Epithelial cell of prostate (primary cell): ENCODE data around the gene GPR132.
"Not testable (repeated sequence)": the region's sequence is repeated elsewhere in the genome, so short reads cannot be mapped to it uniquely, and the experiment has no call there.

Experiments
- DNase-seq: peaks from one replicate; pipeline ENCODE4 v3.0.0-alpha.2; 2011; ENCODE audit warnings: low read depth, low spot score
- H3K27ac ChIP-seq: fragments of 450-650 bp; 2 replicates; pipeline ENCODE4 v1.5.1; 2017; ENCODE audit warnings: mild to moderate bottlenecking

Gene GPR132

DNA sequence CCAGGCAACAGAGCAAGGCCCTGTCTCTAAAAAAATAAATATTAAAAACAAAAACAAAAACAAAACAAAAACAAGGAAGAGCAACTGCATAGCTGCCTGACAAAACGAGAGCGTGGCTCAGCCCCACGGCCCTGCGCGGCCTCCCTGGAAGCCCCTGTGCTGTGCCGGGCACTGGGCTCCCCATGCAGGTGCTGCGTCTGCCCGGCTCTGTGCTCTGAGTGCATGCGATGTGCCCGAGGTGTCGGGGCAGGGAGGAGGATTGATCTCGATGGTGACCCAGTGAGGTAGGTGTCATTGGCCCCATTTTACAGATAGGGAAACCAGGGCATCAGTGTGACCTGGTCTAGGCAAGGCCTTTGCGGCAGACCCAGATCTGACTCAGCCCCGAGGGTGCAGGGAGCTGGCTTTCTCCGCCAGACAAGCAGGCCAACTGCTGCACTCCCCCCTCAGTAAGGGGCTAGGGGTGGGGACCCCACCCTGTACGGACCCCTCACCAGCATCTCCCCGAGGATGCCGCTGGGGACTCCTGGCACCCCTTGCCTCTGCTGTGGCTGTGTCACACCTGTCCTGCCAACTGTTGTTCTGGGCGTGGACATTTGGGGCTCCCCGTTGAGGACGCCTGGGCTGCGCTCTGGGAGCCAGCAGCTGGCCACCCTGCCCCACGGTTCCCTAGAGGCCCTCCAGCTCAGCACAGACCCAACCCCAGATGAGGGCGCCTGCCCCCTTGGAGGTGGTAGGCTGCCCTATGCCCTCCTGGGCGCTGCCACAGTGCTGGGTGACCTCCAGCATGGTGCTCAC is 15.3 kb downstream of the GPR132 start:
- DNase-seq, result no peak
- no peak overlapping the region for H3K27ac ChIP-seq

DNA sequence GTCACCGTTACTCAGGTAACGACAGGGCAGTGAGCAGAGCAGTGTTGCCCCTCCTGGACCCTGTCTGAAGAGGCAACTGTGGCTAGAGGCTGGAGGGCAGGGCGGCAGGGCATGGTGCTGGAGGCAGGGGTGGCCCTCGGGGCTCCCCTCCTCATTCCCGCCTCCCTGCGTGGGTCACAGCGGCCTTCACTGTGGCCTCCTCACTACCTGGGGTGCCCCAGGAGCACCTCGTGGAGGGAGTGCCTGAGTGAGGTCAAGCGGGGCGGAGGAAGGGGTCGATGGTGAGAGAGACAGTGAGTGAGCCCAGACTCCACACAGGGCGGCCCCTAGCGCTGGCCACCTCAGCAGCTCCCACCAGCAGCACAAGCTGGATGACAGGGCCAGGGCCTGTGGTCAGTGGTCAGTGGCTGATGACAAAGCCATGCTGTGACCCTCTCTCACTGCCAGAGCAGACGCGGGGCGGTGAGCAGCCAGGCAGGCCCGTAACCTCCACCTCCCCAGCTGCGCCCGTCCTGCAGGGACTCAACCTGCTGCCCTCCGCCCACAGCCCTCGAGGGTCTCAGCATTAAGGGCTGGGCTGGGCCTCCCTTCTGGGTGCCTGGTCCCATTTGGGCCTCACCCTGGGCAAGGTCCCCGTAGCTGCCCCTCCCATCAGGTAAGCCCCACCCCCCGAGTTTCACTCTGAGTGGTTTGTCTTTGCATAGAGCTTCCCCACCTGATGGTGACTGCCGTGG is 17.8 kb downstream of the GPR132 start:
- no peak overlapping the region for H3K27ac ChIP-seq
- DNase-seq, result no peak

DNA sequence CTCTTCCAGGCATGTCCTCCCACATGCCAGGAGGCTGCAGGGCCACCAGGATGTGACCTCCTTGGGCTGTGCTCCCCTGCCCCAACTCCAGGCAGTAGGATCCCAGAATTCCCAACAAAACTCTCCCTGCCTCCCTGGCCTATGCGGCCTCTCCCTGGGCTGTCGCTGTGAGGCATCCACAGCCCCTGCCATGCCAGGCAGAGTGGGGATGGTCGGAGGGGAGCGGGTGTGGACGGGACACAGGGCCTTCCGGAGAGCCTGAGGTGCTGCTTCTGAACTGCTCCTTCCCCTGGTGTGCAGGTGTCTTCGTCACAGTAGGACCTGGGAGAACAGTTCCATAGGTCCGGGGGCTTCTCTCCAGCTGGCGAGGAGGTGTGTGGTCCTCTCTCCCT is 18.3 kb downstream of the GPR132 start:
- DNase-seq, result no peak
- H3K27ac ChIP-seq, result no peak overlapping the region

DNA sequence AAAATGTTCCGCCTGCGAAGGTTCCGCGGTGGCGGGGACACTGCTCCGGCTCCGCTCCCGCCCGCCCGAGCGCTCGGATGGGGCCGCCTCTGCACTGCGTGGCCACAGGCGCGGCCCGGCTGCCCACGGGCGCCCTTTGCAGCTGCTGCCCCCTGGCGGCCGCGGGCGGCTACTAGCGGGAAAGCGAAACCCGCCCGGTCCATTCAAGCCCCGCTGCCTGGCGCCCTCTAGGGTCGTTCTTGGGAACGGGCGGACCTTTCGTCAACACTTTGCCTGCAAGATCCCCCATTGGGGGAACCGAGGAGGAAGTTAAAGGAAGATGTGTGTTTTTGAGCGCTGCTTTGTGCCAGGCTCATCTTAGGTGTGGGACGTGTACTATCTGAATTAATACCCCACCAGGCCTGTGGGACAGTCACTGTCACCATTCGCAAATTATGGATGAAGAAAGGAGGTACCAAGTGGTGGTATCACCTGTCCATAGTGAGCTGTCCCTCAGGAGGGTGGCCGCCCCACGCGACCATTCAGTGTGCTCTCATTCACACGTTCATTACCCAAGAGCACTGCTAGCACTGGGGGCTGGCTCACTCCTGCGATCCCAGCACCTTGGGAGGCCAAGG is 19.4 kb downstream of the GPR132 start:
- no peak overlapping the region for H3K27ac ChIP-seq
- no peak for DNase-seq

DNA sequence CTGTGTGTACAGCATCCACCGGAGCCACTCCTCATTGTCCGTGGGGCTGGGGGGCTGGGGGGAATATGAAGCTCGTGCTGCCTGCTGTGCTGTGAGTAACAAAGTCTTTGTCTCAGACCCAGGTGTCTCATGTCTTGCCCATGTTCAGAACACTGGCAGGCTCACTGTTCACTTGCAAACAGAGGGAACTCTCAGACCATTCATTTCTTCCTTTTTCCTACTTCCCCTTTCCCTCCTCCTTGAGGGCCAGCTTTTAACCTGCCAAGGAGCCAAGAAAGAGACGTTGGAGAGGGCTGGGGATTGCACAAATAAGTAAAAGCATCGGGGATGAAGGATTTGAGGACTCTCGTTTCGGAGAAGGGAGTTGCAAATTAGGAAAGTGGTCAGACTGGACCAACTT is 21.6 kb downstream of the GPR132 start:
- H3K27ac ChIP-seq, result no peak overlapping the region
- DNase-seq, result no peak

DNA sequence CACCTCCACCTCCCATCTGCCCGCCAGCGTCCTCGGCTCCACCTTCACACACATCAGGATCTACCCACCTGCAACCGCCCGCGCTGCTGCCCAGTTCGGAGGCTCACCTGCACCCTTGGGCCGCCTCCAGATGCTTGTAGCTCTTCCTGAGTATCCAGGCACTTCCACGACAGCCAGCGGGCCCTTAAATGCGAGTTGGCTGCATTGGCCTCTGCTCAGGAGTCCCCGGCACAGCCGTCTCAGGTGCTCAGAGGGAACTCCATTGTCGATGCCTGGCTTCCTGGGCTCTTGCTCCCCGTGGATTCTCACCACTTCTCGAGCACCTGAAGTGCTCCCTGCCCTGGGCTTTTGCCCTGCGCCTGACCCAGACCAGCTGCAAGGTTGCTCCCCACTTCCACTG is 22.4 kb downstream of the GPR132 start:
- no peak for DNase-seq
- no peak overlapping the region for H3K27ac ChIP-seq

DNA sequence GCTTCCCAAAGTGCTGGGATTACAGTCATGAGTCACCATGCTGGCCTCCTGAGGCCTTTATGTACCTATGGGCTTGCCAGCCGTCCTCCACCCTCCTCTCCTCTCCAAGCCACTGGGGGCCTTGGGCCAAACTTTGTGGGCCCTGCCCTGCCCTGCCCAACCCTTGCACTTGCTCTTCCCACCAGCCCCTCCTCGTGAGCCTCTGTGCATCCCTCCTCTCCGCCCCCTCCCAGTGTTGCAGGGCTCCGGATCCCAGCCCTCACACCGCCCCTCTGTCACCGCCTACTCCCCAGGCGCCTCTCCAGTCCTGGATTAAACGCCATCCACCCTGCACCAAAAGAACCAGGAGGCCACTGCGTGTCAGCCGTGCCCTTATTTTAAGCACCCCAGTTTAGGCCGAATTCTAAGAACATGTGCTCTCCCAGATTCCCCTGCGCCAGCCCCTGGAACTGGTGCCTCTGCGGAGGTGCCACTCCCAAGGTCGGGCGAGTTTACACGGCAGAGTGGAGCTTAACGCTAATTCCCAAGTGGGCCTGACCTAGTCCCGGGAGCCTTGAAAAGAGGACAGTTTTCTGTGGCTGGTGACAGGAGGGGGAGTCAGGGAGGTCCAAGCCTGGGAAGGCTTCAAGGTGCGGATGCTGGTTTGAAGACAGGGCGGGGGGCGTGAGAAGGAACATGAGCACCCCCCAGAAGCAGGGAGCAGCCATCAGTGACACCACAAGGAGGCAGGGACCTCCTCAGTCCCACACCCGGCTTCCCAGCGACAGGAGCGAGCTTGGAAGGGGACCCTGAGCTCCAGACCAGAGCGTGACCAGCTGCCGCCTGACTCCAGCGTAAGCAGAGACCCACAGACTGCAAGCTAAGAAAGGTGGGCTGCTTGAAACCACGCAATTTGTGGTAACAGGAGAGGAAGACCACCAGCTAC is 23.1 kb downstream of the GPR132 start:
- no peak for DNase-seq
- no peak overlapping the region for H3K27ac ChIP-seq

DNA sequence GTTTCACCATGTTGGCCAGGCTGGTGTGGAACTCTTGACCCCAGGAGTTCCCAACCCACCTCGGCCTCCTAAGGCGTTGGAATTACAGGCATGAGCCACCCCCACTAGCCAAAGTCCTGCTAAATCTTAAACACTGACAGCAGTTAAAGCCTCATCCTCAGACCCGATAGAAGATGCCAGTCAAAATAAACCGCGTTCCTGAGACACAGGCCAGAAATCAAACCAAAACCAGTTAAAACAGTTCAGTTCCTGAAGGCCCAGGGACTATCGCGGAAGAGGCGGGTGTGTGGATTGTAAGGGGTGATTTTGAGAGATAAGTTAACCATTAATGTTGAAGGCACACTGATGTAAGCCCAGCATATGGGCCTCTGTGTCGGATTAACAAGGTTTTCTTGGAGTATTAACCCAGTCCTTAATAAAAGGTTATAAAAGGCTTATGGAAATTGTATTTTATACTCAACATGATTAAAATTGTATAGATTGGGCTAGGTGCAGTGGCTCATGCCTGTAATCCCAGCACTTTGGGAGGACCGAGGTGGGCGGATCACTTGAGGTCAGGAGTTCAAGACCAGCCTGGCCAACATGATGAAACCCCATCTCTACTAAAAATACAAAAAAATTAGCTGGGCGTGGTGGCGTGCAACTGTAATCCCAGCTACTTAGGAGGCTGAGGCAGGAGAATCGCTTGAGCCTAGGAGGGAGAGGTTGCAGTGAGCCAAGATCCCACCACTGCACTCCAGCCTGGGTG is 25.6 kb downstream of the GPR132 start:
- H3K27ac ChIP-seq, result no peak overlapping the region
- DNase-seq, result no peak

DNA sequence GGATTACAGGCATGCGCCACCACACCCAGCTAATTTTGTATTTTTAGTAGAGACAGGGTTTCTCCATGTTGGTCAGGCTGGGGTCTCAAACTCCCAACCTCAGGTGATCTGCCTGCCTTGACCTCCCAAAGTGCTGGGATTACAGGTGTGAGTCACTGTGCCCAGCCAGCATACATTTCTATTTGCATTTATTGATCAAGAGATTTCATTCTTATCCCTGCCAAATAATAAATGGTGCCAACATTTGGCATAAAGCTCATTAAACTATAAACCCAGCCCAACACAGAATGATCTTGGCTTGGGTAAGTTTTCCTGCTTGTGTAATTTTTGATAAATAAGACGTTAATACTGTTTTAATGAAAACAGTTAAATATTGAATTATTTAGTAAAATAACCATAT is 29.6 kb downstream of the GPR132 start:
- not testable (repeated sequence) for DNase-seq

DNA sequence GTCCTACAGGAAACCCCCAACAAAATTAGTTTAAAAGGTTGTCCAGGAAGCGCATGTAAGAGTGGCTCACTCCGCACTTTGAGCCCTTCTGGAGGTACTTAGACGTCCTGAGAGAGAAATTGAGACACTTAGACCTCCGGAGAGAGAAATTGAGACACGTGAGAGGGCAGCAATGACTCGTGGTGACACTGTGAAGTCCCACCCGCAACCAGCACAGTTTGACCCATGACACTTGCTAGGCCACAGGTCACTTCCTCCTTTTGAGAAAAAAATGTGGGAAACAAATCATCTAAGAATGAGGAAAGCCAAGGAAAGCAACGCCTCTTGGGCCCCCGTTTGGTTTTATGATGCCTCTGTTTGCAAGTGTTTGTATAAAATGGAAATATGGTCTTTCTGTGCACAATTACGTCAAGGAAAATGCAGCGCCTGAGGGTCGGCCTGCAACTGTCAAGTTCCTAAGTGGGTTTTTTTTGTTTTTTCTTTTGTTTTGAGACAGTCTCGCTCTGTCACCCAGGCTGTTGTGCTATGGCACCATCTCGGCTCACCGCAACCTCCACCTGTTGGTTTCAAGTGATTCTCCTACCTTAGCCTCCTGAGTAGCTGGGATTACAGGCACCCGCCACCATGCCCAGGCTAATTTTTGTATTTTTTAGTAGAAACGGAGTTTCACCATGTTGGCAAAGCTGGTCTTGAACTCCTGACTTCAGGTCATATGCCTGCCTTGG is 30.8 kb downstream of the GPR132 start:
- DNase-seq, result no peak
- peak overlapping the region; percentile 99 for H3K27ac ChIP-seq

More for the DNA sequence above, 29.6 kb downstream of the GPR132 start:
- not testable (repeated sequence) for H3K27ac ChIP-seq

DNA sequence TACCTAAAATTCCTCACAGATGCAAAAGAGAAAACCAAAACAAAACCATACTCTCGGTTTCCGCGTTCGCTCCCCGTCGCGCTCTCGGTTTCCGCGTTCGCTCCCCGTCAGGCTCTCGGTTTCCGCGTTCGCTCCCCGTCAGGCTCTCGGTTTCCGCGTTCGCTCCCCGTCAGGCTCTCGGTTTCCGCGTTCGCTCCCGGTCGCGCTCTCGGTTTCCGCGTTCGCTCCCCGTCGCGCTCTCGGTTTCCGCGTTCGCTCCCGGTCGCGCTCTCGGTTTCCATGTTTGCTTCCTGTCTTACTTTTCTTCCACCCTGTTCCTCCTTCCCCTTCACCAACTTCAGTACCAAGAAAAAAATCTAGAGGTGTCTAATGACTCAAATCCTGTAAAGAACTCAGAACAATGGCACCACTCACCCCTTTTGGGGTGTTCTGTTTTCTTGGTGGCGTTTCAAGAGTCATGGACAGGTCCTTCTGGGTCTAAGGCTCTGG is 31.8 kb downstream of the GPR132 start:
- not testable (repeated sequence) for DNase-seq
- peak overlapping the region; percentile 99 for H3K27ac ChIP-seq

DNA sequence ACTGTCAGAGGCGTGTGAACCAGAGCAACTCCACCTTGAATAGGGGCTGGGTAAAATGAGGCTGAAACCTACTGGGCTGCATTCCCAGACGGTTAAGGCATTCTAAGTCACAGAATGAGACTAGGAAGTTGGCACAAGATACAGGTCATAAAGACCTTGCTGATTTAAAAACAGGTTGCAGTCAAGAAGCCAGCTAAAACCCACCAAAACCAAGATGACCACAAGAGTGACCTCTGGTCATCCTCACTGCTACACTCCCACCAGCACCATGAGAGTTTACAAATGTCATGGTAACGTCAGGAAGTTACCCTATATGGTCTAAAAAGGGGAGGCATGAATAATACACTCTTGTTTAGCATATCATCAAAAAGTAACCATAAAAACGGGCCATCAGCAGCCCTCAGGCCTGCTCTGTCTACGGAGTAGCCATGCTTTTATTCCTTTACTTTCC is 32.8 kb downstream of the GPR132 start:
- peak; percentile 75 for DNase-seq
- H3K27ac ChIP-seq, result peak overlapping the region; percentile 99

DNA sequence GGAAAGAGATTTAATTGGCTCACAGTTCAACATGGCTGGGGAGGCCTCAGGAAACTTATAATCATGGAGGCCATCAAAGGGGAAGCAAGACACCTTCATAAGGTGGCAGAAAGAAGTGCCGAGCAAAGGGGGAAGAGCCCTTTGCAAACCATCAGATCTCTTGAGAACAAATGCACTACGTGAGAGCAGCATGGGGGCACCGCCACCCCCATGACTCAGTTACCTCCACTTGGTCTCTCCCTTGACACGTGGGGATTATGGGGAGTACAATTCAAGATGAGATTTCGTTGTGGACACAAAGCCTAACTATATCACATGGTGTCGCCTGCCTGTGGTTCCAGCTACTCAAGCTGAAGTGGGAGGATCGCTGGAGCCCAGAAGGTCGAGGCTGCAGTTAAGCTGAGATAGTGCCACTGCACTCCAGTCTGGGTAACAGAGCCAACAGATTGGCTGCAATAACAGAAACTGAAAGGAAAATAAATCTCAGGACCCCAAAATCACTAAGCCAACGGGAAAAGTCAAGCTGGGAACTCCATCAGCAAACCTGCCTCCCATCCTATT is 34.3 kb downstream of the GPR132 start:
- H3K27ac ChIP-seq, result peak overlapping the region; percentile 99
- DNase-seq, result no peak

DNA sequence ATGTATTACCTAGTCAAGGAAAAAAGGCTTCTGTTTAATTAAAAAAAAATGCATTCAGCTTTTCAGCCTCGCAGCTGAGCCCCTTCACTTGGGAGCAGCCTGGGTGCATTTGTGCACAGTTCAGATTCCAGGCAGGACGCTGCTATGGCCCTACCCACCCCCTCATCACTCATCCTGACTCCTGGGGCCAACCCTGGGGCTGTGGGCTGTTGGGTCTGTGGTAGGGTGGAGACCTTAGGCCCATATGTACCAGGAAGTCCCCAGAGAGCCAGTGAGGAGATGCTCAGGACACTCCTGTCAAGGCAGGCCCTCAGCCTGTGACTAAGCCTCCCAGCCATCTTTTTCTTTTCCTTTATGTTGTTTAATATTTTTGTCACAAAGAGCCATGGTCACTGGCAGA is 35.0 kb downstream of the GPR132 start:
- no peak for DNase-seq
- peak overlapping the region; percentile 99 for H3K27ac ChIP-seq

DNA sequence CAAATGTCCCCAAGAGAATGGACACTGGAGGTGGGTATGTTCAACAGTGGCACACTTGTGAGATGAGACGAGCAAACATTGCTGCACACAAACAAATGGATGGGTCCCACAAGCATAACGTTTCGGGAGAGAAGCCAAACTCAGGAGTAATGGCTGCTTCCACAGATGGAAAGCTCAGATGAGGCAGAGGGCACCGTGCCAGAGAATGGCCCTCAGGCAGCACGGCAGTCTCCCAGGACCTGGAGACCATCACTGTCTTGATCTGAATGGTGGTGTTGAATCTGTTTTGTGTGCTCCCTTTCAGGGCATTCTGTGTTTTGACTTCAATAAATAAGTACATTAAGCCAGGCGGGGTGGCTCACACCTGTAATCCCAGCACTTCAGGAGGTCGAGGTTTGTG is 35.8 kb downstream of the GPR132 start:
- H3K27ac ChIP-seq, result peak overlapping the region; percentile 99
- no peak for DNase-seq

DNA sequence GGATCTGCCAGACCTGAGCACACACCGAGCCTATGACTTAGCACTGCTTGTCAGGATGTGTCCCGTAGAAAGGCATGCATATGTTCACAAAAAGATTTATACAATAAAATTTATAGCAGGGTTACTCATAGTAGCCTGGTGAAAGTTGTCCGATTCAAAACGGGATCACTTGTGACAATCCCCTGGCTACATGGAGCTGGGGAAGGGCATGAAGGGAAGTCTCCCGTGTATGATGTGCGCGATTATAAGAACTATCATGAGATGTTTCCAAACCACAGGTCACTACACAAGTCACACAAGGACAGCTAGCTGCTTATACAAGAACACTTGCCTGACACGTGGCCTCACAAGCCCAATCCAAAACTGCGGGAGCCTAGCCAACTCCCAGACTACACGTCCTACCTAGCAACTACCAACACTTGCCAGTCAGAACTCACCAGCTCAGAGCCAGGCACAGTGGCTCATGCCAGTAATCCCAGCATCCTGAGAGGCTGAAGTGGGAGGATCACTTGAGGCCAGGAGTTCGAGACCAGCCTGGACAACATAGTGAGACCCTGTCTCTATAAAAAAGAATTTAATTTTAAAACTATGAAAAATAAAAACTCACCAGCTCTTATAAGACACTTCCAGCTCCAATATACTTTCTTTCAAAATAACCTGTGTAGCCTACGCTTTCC is 36.8 kb downstream of the GPR132 start:
- DNase-seq, result peak; percentile 95
- H3K27ac ChIP-seq, result peak overlapping the region; percentile 99

DNA sequence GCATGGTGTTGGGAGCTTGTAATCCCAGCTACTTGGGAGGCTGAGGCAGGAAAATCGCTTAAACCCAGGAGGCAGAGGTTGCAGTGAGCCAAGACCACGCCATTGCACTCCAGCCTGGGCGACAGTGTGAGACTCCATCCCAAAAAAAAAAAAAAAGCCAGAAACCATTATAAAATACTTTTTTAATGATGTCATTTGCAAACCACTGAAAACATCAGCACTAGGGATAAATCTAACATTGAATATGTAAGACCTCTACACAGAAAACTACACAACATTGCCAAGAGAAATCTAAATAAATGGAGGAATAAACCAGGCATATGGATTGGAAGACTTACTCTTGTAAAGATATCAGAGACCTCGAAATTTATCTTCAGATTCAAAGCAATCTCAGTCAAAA is 37.5 kb downstream of the GPR132 start:
- not testable (repeated sequence) for DNase-seq
- peak overlapping the region; percentile 99 for H3K27ac ChIP-seq
